ENCODE results near the gene CERS2. TPM values are rescaled to one million over a fixed set of nuclear protein-coding genes. Genes with fewer than 3 reads are reported as not detected.

CERS2 gene
- total RNA-seq, 1 donor from 2014 or later = 78.9 TPM

GRCh38 chr1:150926097-150926741 lies 48.4 kb downstream of the CERS2 start, which contains the start of gene SETDB1:
Gene SETDB1, plus strand, starts transcription at chr1:150926363. Its CDS starts 1,352 bp downstream, at chr1:150927715.
- TF ChIP-seq, protein P1, sequence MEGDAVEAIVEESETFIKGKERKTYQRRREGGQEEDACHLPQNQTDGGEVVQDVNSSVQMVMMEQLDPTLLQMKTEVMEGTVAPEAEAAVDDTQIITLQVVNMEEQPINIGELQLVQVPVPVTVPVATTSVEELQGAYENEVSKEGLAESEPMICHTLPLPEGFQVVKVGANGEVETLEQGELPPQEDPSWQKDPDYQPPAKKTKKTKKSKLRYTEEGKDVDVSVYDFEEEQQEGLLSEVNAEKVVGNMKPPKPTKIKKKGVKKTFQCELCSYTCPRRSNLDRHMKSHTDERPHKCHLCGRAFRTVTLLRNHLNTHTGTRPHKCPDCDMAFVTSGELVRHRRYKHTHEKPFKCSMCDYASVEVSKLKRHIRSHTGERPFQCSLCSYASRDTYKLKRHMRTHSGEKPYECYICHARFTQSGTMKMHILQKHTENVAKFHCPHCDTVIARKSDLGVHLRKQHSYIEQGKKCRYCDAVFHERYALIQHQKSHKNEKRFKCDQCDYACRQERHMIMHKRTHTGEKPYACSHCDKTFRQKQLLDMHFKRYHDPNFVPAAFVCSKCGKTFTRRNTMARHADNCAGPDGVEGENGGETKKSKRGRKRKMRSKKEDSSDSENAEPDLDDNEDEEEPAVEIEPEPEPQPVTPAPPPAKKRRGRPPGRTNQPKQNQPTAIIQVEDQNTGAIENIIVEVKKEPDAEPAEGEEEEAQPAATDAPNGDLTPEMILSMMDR (IDR thresholded peaks at IDR 0.05; ENCODE audit: borderline replicate concordance) = no peak
- intact Hi-C loops (cut with micrococcal nuclease) = no loop called here
- peaks cover 5% of the 10 kb centered on the region for H3K9me3 ChIP-seq (replicated peaks)
- H3K4me3 ChIP-seq = peak within 1 kb of the TSS; percentile 86
- no peaks in the 10 kb centered on the region for H3K27me3 ChIP-seq (ENCODE audit: low read depth)
- H3K36me3 ChIP-seq = peaks cover 36% of the 10 kb centered on the region
- H3K4me1 ChIP-seq = peaks cover 18% of the 10 kb centered on the region
- peak within 1 kb of the TSS; percentile 87 for H3K27ac ChIP-seq (replicated peaks)
- DNase-seq = peak; percentile 94

DNA sequence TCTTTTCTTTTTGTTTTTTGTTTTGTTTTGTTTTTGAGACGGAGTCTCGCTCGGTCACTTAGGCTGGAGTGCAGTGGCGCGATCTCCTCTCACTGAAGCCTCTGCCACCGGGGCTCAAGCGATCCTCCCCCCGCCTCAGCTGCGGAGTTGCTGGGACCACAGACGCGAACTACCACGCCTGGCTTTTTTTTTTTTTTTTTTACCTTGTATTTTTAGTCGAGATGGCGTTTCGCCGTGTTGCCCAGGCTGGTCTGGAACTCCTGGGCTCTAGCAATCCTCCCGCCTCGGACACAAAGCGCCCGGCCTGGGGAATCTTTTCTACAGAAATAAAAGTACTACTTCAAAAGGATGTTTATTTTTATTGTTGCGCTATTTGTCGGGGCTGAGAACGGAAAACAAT lies 49.6 kb downstream of the CERS2 start:
- Histone ChIP-seq H3K9me3 (replicated peaks) (no peaks in the 10 kb centered on the region), H3K4me1 (peaks cover 18% of the 10 kb centered on the region), H3K4me3 (peak overlapping the region; percentile 86), H3K27me3 (ENCODE audit: low read depth) (no peaks in the 10 kb centered on the region), H3K27ac (replicated peaks) (peak overlapping the region; percentile 87), H3K36me3 (peaks cover 25% of the 10 kb centered on the region)
- no peak for DNase-seq
- intact Hi-C loops (cut with micrococcal nuclease) = no loop called here
- TF ChIP-seq, protein P1 (IDR thresholded peaks at IDR 0.05; ENCODE audit: borderline replicate concordance) = no peak

- peak; percentile 28 for DNase-seq
- peaks cover 13% of the 10 kb centered on the region for H3K4me1 ChIP-seq
- TF ChIP-seq, protein P1 (IDR thresholded peaks at IDR 0.05; ENCODE audit: borderline replicate concordance) = peak; percentile 77
- no peaks in the 10 kb centered on the region for H3K36me3 ChIP-seq
- intact Hi-C loops (cut with micrococcal nuclease) = no loop called here
- no peak overlapping the region for H3K4me3 ChIP-seq
- H3K27ac ChIP-seq (replicated peaks) = no peak overlapping the region
- H3K9me3 ChIP-seq (replicated peaks) = no peaks in the 10 kb centered on the region
- H3K27me3 ChIP-seq (ENCODE audit: low read depth) = no peaks in the 10 kb centered on the region
Measured at GRCh38 chr1:150922519-150922975, 52.1 kb downstream of the CERS2 start.

DNA sequence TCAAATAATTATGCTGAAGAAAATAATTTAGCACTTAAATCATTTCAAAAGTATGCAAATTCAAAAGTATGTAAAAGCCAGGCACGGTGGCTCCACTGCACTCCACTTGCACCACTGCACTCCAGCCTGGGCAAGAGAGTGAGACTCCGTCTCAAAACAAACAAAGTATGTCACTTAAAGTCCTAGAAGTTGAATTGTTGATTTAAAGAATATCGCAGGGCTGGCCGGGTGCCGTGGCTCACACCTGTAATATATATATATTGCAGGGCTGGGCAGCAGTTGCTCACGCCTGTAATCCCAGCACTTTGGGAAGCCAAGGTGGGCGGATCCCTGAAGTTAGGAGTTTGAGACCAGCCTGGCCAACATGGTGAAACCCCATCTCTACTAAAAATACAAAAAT lies 57.2 kb downstream of the CERS2 start:
- no peak overlapping the region for H3K27ac ChIP-seq (replicated peaks)
- no peak overlapping the region for H3K4me3 ChIP-seq
- intact Hi-C loops (cut with micrococcal nuclease) = no loop called here
- TF ChIP-seq, protein P1 (IDR thresholded peaks at IDR 0.05; ENCODE audit: borderline replicate concordance) = no peak
- no peak for DNase-seq
- H3K9me3 ChIP-seq (replicated peaks) = no peaks in the 10 kb centered on the region
- H3K27me3 ChIP-seq (ENCODE audit: low read depth) = no peaks in the 10 kb centered on the region
- H3K4me1 ChIP-seq = no peaks in the 10 kb centered on the region
- H3K36me3 ChIP-seq = no peaks in the 10 kb centered on the region

Other genes with a start within 250 kb of the CERS2 start
- gene CTSS, start 209.1 kb downstream of the CERS2 start, total RNA-seq = 27.5 TPM
- 8.2 TPM for gene CTSK, start 166.6 kb downstream of the CERS2 start, total RNA-seq
- 26.5 TPM for gene ARNT, start 98.2 kb downstream of the CERS2 start, total RNA-seq
- gene CTXND2, start 87.7 kb downstream of the CERS2 start, total RNA-seq = not detected
- 17.2 TPM for gene SETDB1, start 48.5 kb downstream of the CERS2 start, total RNA-seq
- 0.14 TPM for gene ANXA9, start 7.5 kb upstream of the CERS2 start, total RNA-seq
- 44.3 TPM for gene MINDY1, start 32.1 kb upstream of the CERS2 start, total RNA-seq
- 42.8 TPM for gene PRUNE1, start 33.6 kb upstream of the CERS2 start, total RNA-seq
- 0.47 TPM for gene BNIPL, start 61.8 kb upstream of the CERS2 start, total RNA-seq
- gene C1orf56, start 72.9 kb upstream of the CERS2 start, total RNA-seq = 7.1 TPM
- gene CDC42SE1, start 84.8 kb upstream of the CERS2 start, total RNA-seq = 24.8 TPM
- 34.1 TPM for gene MLLT11, start 85.6 kb upstream of the CERS2 start, total RNA-seq
- 12.2 TPM for gene GABPB2, start 95.9 kb upstream of the CERS2 start, total RNA-seq
- 77.7 TPM for gene SEMA6C, start 171.8 kb upstream of the CERS2 start, total RNA-seq
- gene TNFAIP8L2, start 181.8 kb upstream of the CERS2 start, total RNA-seq = 0.88 TPM
- 12.0 TPM for gene LYSMD1, start 191.1 kb upstream of the CERS2 start, total RNA-seq
- gene SCNM1, start 191.3 kb upstream of the CERS2 start, total RNA-seq = 19.4 TPM
- not detected for gene TMOD4, start 201.1 kb upstream of the CERS2 start, total RNA-seq
- gene VPS72, start 215.4 kb upstream of the CERS2 start, total RNA-seq = 40.5 TPM
- gene PIP5K1A, start 223.7 kb upstream of the CERS2 start, total RNA-seq = 28.5 TPM